Aorta (tissue), 5 donors: ENCODE results near the gene LRPAP1. TPM values are rescaled to one million over a fixed set of nuclear protein-coding genes. Genes with fewer than 3 reads are reported as not detected.
A peak's percentile ranks its signal among the peaks of the same experiment; 100 is the strongest.

ENCODE experiments used
- ATAC-seq: fragments of 200-7000 bp; cut with Tn5 transposase; one replicate; pipeline ENCODE4 v1.9.1; 2022; ENCODE audit warnings: moderate library complexity; ENCODE audit not compliant: low FRiP score
- DNase-seq, 2 donors: peaks; one replicate each; pipeline ENCODE4 v3.0.0-alpha.2; 2020
- H3K27ac ChIP-seq, 2 donors: one replicate each; pipeline ENCODE4 v1.5.1; 2013; ENCODE audit warnings: low read length in 2 of 2, mild to moderate bottlenecking in 2 of 2, moderate library complexity in 2 of 2, control low read depth in 1 of 2, inconsistent platforms in 1 of 2, low read depth in 1 of 2
- H3K27me3 ChIP-seq, 2 donors: one replicate each; pipeline ENCODE4 v1.6.1; 2013; ENCODE audit warnings: control low read depth in 1 of 2, low read length in 1 of 2, mild to moderate bottlenecking in 1 of 2, moderate library complexity in 1 of 2; ENCODE audit not compliant: insufficient read depth in 2 of 2, control insufficient read depth in 1 of 2
- H3K36me3 ChIP-seq, 2 donors: one replicate each; pipeline ENCODE4 v1.6.1; 2013; ENCODE audit warnings: control low read depth in 1 of 2, low read length in 1 of 2, mild to moderate bottlenecking in 1 of 2; ENCODE audit not compliant: insufficient read depth in 2 of 2, control insufficient read depth in 1 of 2
- H3K4me1 ChIP-seq, 2 donors: one replicate each; pipeline ENCODE4 v1.6.1; 2013; ENCODE audit warnings: low read length in 2 of 2, control low read depth in 1 of 2, mild to moderate bottlenecking in 1 of 2, moderate library complexity in 1 of 2; ENCODE audit not compliant: insufficient read depth in 2 of 2, control insufficient read depth in 1 of 2
- H3K4me3 ChIP-seq, 2 donors: one replicate each; pipeline ENCODE4 v1.5.1; 2013; ENCODE audit warnings: low read length in 2 of 2, control low read depth in 1 of 2, mild to moderate bottlenecking in 1 of 2
- H3K9me3 ChIP-seq: one replicate; pipeline ENCODE4 v1.6.1; 2013; ENCODE audit warnings: mild to moderate bottlenecking, low read length; ENCODE audit not compliant: control insufficient read depth
- WGBS, 2 donors: extraction: QIAGEN DNeasy Blood & Tissue Kit; methylation state at CpG; one replicate each; pipeline ENCODE4 v1.1.7; 2013; 5-methylcytosine and 5-hydroxymethylcytosine counted together
- intact Hi-C, 2 donors: fragments of 100-400 bp; cut with DNase I; formaldehyde crosslinking; loops; one replicate each; pipeline versions ENCODE4 v1.14.2 to v1.15.0; 2022
- polyA plus RNA-seq, 2 donors: library from polyadenylated mRNA; stranded (reverse); fragments of 200-250 nt; gene quantifications; one replicate each; pipeline ENCODE4 v1.2.3, GENCODE V29; 2013
- total RNA-seq, 2 donors: library from RNA; stranded (reverse); fragmentation: NEBNext Ultra II Directional; extraction: Animal tissue kit (Norgen Biotek cat#: 25700); gene quantifications; one replicate each; pipeline ENCODE4 v1.2.1, GENCODE V29; 2021
- donor health status: healthy with polysubstance abuse.
- donor health status: Bipolar disorder and iron deficiency.
- donor health status: DM: no; HTN: no; CAD: no.
- donor health status: DM: no; HTN: no; CAD: no.
- donor health status: DM: yes; HTN: yes; CAD: no.

The LRPAP1 gene
- total and polyA plus RNA-seq, 4 donors: 95.4 to 196 (median 132) TPM

- H3K27ac ChIP-seq: no peak overlapping the region
These were observed 44.4 kb downstream of the LRPAP1 start for GRCh38 chr4:3487861-3488260.

GRCh38 chr4:3486541-3487540 is 45.4 kb downstream of the LRPAP1 start:
- Histone ChIP-seq H3K27ac (no peak overlapping the region), H3K27me3 (no peaks in the 10 kb centered on the region), H3K4me3 (no peak overlapping the region), H3K9me3 (no peaks in the 10 kb centered on the region), H3K36me3 (no peaks in the 10 kb centered on the region), H3K4me1 (no peaks in the 10 kb centered on the region)
- no peak for ATAC-seq
- no peak for DNase-seq
- intact Hi-C loops: loop anchor here in 1 of 2 donors (5.0 kb wide), 1 partner anchor 45 kb away; the partner anchor contains the start of gene LRPAP1
- 82% methylated on average over 24 to 25 of the region's 25 CpGs for WGBS, 2 donors

More at GRCh38 chr4:3487861-3488260, 44.4 kb downstream of the LRPAP1 start:
- intact Hi-C loops: loop anchor here in 1 of 2 donors (5.0 kb wide), 1 partner anchor 44 kb away; the partner anchor contains the start of gene LRPAP1
- 27 to 47% methylated on average over 7 of the region's 7 CpGs for WGBS, 2 donors
- no peaks in the 10 kb centered on the region for H3K4me1 ChIP-seq
- H3K27me3 ChIP-seq: no peaks in the 10 kb centered on the region
- DNase-seq (no peak), ATAC-seq (no peak)
- H3K4me3 ChIP-seq: no peak overlapping the region
- peaks cover 0 to under 1% of the 10 kb centered on the region in 2 donors for H3K36me3 ChIP-seq
- H3K9me3 ChIP-seq: no peaks in the 10 kb centered on the region

- 92 to 94% methylated on average over 24 to 25 of the region's 25 CpGs for WGBS, 2 donors
- H3K4me1 ChIP-seq: no peaks in the 10 kb centered on the region
- DNase-seq: no peak
- no peak for ATAC-seq
- H3K9me3 ChIP-seq: no peaks in the 10 kb centered on the region
- no peaks in the 10 kb centered on the region for H3K36me3 ChIP-seq
- H3K27ac ChIP-seq: peak overlapping the region in 1 of 2 donors; percentile 8
- intact Hi-C loops: loop anchor here in 1 of 2 donors (5.0 kb wide), 1 partner anchor 46 kb away; the partner anchor contains the start of gene LRPAP1
- H3K4me3 ChIP-seq: no peak overlapping the region
- no peaks in the 10 kb centered on the region for H3K27me3 ChIP-seq
These were observed 46.2 kb downstream of the LRPAP1 start for GRCh38 chr4:3485886-3486540.

GRCh38 chr4:3485011-3485791 is 47.0 kb downstream of the LRPAP1 start:
- no peak for ATAC-seq
- Histone ChIP-seq H3K36me3 (no peaks in the 10 kb centered on the region), H3K27me3 (no peaks in the 10 kb centered on the region), H3K27ac (peak overlapping the region in 1 of 2 donors; percentile 64), H3K4me3 (no peak overlapping the region), H3K9me3 (no peaks in the 10 kb centered on the region), H3K4me1 (no peaks in the 10 kb centered on the region)
- WGBS, 2 donors: 62 to 68% methylated on average over 33 to 36 of the region's 36 CpGs
- DNase-seq: no peak
- intact Hi-C loops: loop anchor here in 1 of 2 donors (5.0 kb wide), 1 partner anchor 47 kb away; the partner anchor contains the start of gene LRPAP1

- peak overlapping the region; percentile 63 to 91 for H3K27ac ChIP-seq
- peak; percentile 39 for ATAC-seq
- H3K4me3 ChIP-seq: no peak overlapping the region
- peak; percentile 79 to 95 for DNase-seq
- WGBS, 2 donors: 14 to 19% methylated on average over 44 to 45 of the region's 45 CpGs
- intact Hi-C loops: loop anchor here in 1 of 2 donors (5.0 kb wide), 1 partner anchor 192 kb away; the partner anchor contains the start of gene RGS12
- no peaks in the 10 kb centered on the region for H3K36me3 ChIP-seq
- H3K4me1 ChIP-seq: no peaks in the 10 kb centered on the region
- no peaks in the 10 kb centered on the region for H3K27me3 ChIP-seq
- no peaks in the 10 kb centered on the region for H3K9me3 ChIP-seq
These were observed 47.9 kb downstream of the LRPAP1 start for GRCh38 chr4:3484057-3484973.

- Histone ChIP-seq H3K9me3 (no peaks in the 10 kb centered on the region), H3K27ac (peak overlapping the region; percentile 63 to 91), H3K36me3 (no peaks in the 10 kb centered on the region), H3K4me3 (no peak overlapping the region), H3K27me3 (no peaks in the 10 kb centered on the region), H3K4me1 (no peaks in the 10 kb centered on the region)
- peak; percentile 72 for ATAC-seq
- peak; percentile 84 to 93 for DNase-seq
- intact Hi-C loops: loop anchor here in 1 of 2 donors (5.0 kb wide), 1 partner anchor 191 kb away; the partner anchor contains the start of gene RGS12
- WGBS, 2 donors: 2 to 4% methylated on average over 23 of the region's 23 CpGs
These were observed 48.7 kb downstream of the LRPAP1 start for GRCh38 chr4:3483471-3483921.

- peak overlapping the region in 1 of 2 donors; percentile 62 for H3K27ac ChIP-seq
- intact Hi-C loops: loop anchor here in 1 of 2 donors (5.0 kb wide), 1 partner anchor 190 kb away; the partner anchor contains the start of gene RGS12
- 87 to 89% methylated on average over 12 of the region's 12 CpGs for WGBS, 2 donors
These were observed 49.5 kb downstream of the LRPAP1 start for GRCh38 chr4:3482707-3483106.

More at GRCh38 chr4:3482707-3483106, 49.5 kb downstream of the LRPAP1 start:
- H3K4me1 ChIP-seq: no peaks in the 10 kb centered on the region
- ATAC-seq (no peak), DNase-seq (no peak)
- no peaks in the 10 kb centered on the region for H3K27me3 ChIP-seq
- H3K36me3 ChIP-seq: no peaks in the 10 kb centered on the region
- no peaks in the 10 kb centered on the region for H3K9me3 ChIP-seq
- H3K4me3 ChIP-seq: no peak overlapping the region
